Limb (tissue), 2 donors: ENCODE results near the gene RCHY1.
"Not testable (repeated sequence)": the region's sequence is repeated elsewhere in the genome, so short reads cannot be mapped to it uniquely, and the experiment has no call there.

Source experiments
- DNase-seq, 2 donors: peaks; one replicate each; pipeline ENCODE4 v3.0.0-alpha.2; 2016; ENCODE audit errors: extremely low spot score in 2 of 2

Gene RCHY1

DNA sequence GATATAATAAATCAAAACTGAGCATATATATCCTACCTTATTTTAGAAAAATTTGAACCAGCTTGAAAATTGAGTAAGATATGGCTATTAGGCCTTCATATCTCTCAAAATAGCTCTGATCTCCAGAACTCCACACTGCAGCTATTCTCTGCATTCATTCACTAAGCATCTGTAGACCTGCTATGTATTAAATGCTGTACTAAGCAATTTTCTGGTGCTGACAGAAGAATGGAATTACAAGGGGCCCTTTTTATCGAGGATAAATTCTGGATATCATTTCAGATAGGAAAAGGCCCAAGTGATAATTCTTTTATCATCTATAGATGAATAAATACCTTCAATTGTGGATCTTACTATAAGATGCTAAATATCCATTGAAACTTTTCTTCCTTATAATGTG, 1.9 kb upstream of the RCHY1 start:
- no peak for DNase-seq

DNA sequence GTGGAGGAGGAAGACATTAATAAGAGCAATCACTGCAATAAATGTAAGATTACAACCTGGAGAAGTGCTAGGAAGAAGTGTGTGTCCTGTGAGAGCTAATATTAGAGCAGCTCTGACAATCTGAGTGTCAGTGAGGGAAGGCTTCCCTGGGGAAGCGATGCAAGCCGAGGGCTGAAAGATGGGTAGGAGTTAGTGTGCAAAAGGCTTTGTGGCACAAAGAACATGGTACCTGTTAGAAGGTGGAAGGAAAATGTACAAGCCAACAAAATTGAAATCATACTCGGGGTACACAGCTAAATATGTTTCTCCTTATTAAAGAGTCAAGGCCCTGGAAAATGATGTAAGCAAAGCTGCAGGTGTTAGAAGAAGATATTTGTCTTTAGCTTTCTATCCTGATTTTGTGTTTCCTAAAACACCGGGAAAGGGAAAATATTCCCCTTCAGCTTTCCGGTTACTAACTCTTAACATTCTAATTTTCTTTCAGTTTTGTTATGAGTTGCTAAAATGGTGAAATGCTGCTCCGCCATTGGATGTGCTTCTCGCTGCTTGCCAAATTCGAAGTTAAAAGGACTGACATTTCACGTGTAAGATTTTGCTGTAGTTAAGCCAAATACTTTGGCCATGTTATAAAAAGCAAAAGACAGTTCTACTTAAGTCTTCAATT, 878 bp upstream of the RCHY1 start:
- no peak for DNase-seq

DNA sequence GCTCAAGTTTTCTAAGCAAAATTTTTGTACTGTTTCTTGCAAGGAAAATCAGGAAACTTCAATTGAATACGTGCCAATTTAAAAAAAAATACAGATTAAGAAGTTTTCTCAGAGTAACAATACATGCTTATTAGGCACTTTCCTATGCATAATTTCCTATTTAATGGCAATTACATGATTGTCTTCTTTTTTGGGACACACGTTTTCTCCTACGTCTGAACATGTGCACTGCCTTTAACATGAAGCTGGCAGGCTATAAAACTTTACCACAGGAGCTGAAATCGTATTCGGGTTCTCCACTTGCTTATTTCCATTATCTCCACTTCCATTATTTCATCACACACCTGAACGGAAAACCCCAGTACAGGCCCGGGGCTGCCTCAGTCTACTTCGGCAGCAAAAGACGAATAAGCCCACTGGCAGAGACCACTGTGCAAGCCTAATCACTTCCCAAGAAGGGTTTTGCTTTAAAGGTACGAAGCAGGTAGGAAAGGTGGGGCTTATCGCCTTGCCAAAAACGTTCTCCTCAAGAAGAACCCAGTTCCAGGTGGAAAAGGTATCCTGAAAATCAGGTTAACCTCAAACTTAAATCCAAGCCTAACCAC, 575 bp downstream of the RCHY1 start:
- DNase-seq, result no peak

DNA sequence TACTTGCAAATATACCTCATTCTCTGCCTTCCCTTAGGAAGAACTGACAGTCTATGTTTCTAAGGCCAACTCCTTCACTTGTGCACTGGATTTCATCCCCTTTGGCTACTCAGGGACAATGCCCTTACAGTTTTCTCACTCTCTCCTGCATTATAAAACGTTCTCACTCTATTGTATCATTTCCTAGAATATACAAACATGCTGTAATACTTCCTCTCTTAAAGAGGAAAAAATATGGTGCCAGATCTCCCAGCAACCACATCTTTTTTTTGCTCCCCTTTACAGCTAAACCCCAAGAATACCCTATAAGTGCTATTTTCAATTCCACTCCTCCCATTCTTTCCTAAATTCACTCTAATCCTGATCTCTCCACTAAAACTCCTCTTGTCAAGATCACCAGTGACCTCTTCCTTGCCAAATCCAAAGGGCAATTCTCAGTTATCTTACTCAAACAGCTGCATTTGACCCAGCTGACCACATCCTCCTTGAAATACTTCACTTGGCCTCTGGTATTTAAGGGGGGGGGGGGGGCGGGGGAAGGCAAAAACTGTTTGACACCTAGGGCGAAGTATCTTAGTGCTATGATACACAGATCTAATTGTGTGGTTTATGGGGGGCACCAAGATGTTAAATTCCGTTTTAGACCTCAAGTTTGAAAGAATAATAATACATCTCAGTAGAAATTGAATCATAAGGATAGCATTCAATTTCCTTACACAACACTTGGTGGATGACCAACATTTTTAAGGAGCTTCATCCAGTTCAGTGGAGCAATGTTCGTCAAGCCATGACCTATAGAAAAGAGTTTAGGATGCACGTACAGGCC, 1.6 kb downstream of the RCHY1 start:
- no peak for DNase-seq

DNA sequence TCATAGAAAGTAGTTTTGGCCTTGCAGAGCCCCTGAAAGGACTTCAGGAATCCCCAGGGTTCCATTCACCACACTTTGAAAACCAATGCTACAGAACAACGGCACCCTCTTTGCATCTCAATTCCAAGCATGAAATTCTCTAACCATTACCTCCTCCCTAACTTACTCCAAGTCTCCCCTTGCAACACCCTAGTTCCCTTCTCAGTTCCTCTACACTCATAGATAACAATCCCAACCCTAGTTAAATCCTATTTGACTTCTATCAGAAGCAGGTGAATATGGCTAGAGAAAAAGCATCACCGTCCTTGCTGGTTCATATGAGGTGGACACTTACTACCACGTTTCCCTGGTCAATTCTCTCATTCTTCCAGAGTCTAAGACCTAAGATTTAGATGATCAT, 2.4 kb downstream of the RCHY1 start:
- no peak for DNase-seq

DNA sequence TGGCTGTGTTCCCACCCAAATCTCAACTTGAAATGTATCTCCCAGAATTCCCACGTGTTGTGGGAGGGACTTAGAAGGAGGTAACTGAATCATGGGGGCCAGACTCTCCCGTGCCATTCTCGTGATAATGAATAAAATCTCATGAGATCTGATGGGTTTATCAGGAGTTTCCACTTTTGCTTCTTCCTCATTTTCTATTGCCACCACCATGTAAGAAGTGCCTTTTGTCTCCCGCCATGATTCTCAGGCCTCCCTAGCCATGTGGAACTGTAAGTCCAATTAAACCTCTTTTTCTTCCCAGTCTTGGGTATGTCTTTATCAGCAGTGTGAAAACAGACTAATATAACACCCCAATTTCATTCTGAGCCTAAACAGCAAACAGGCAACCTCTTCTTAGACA, 4.6 kb downstream of the RCHY1 start:
- not testable (repeated sequence) for DNase-seq

DNA sequence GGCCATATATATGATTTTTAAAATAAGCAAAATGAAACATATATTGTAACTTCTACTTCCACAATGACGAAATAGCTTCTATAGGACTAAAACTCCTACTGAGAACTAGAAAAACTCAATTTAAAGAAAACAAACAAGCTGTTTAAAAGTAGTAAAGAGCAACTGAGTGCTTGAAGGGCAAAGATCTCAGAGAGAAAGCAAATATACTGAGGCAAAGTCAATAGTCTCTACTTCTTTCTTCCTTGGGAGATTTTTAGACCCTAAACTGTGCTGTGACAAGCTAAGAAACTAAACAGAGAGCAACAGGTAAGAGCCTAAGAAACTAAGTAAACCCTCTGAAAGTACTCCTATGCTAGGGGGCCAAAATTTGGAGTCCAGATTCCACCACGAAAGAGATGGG, 8.6 kb downstream of the RCHY1 start:
- no peak for DNase-seq

DNA sequence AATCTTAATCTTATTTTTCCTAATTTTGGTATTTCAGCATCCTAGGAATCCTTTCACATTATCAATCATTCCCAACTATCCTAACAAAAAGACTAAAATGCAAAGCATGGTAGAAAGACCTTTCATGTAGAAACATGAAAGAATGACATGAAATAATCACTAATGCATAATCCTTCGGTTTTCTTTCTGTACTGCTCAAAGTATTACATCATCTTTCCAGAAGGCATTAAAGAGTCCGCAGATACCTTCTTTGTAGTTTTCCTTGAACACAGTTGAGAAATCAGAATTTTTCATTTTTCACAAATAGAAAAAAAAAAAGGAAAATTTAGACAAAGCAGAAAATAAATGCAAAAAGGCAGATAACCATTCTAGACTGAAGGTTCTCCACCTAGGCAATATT, 11.5 kb downstream of the RCHY1 start:
- DNase-seq, result no peak

DNA sequence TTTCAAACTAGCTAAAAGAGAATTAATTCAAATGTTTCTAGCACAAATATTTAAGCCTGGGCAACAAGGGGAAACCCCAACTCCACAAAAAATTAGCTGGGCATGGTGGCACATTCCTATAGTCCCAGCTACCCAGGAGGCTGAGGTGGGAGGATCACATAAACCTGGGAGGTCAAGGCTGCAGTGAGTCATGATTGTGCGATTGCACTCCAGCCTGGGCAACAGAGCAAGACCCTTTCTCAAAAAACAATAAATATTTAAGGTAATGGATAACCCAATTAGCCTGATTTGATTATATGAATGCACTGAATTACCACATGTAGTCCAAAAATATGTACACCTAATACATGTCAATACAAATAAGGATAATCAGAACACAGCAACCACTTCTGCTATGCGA, 14.3 kb downstream of the RCHY1 start:
- DNase-seq, result no peak

DNA sequence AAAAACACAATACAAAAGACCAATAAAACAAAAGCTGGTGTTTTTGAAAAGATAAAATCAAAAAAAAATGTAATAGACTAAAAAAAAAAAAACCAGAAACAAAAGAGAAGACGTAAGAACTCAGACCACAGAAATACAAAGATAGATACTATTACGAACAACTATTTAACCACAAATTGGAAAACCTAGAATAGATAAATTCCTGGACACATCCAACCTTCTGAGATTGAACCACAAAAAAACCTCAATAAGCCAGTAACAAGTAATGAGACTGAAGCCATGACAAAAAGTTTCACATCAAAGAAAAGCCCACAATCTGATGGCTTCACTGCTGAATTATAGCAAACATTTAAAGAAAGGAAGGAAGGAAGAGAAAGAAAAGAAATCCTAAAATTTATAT, 16.2 kb downstream of the RCHY1 start:
- DNase-seq, result no peak

DNA sequence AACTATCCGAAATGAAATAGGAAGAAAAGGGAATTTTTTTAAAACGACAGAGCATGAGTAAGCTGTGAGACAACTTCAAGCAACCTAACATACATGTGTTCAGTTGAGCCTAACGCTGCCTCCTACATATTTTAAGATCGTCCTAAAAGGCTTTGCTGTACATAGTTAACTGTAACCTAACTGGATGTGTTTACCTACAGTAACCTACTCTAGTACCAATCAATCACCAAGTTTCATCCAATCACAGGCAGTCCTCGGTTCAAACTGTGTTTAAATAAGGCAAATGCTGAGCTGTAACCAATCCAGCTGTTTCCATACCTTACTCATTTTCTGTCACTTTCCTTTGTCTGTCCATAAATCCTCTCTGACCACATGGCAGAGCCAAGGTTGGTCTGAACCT, 17.1 kb downstream of the RCHY1 start:
- DNase-seq, result no peak

DNA sequence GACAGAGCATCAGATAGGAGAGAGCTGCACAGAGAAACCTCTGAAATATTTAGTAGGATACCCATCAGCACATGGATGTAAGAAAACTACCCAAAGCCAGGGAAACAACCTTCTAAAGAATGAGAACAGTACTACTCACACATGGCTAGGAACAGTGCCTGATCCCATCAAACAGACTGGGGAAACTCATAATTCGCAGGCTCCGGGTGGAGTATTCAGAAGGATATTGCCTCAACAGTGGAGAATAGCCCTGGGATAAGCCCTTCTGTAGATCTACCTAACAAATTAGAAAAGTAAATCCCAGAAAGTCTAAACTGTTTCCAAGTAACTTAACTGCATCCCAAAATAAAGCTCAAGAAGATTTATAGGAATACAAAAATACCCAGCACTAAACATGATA, 17.8 kb downstream of the RCHY1 start:
- DNase-seq, result no peak

DNA sequence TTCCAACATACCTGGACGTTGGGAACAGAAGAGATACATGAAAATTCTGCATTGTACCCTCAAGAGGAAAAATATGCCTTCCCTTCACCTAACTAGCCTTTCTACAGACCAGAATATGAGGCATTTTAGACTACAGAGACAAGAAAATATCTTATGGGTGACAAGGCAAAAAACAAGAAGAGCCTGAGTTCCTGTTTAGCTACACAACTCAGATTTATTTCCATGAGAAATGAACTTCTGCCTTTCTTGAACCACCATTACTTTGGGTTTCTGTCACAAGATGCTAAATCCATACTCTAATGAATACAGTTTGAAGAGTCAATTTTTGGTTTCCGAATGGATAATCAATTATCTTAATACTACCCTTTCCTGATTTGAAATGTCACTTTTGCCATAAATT, 18.7 kb downstream of the RCHY1 start:
- DNase-seq, result no peak

DNA sequence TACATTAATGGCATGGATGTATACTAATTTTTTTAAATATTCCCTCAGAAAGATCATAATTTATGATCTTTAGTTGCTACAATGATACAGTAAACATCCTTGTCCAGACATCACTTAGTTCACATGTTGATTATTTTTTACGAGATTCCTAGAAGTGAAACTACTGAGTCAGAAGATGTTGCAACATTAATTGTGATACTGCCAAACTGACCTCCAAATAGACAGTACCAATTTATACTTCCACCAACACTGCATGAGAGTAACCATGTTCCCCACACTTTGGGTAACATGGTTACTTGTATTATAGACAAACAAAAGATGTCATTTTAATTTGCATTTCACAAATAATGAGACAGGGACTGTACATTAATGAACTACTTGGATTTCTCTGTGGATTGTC, 19.6 kb downstream of the RCHY1 start:
- no peak for DNase-seq

DNA sequence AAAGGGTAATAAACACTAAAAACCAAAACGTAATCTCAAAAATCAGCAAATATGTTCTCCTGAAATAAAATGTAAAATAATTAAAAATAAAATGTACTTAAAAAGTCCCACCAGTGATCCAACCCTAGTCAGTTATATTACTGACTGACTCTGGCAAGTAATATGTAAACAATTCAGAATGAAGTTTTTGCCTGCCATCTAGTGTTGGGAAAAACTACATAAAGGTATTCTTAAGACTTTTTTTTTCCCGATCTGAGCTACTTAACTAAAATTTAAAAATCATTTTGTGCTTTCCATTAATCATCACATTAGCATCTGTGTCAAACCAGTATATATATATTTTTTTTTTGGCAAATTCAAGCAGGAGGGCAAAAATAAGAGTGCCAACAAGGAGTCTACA, 24.0 kb downstream of the RCHY1 start:
- peak in 1 of 2 donors; percentile 39 for DNase-seq

DNA sequence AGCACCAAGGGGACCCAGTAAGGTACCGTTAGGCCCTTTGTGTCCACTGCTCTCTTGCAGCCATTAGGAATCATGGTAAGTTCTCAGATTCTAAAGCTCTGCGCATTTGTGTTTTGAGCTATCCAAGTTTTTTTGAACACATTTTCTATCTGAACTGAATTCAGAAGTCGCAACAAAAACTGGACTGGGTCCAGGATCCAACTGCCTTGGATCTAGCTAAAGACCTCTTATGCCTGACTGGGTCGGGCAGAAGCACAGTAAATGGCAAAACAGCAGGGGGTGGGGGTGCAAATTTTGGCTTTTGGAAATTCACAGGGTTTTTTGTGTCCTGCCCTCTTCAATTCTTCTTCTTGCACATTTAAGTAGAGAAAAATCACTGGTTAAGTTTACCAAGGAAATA, 30.0 kb downstream of the RCHY1 start:
- DNase-seq, result no peak

DNA sequence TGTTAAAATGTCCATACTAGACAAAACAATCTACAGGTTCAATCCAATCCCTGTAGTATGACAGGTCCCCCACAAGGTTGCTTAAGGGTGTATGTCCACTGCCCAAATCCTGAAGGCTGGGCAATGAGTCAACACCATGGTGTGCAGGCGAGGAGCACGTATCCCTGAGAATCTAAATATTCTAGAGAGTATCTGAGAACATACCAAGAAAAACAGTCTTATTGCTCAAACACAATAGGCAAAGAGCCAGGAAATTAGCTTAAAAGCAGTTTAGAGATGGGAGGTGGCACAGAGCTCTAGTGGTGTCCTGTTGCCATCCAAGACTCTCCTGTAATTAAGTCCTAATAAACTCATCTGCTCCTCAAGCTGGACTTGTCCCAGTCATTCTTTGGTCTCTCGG, 37.0 kb downstream of the RCHY1 start:
- no peak for DNase-seq

DNA sequence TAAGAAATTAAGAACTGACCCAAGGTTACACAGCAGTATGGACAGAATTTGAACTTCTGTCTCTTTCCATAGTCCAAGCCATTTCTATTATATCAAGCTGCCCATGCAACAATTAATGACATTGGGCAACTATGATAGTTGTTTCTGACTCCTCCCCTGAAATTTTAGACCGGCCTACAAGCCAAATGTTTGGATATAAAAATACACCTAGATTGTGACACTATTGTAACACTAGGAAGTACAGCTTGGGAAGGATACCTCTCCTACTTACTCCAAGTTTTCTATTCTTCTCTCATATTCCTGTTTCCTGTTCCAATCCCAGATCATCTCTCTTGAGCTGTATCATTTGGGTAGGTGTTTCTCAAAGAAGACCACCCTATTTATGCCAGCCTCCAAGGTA, 43.5 kb downstream of the RCHY1 start:
- DNase-seq, result no peak

DNA sequence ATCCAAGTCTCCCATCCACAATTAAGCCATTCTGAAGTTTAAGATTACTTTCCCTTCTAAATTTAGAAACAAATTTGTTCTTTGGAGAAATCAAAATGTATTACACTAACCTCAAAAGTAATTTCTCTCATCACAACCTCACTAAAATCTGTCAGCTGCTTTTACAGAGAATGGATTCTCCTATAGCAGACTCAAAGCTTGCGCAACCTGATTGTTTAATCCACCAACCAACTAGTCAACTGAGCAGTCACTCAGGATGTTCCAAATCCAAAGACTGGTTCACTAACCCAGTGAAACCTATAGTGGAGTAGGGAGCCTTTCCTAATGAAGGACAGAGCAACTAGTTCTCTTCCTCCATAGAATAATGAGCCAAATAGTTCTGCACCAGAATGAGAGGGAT, 44.3 kb downstream of the RCHY1 start:
- no peak for DNase-seq

DNA sequence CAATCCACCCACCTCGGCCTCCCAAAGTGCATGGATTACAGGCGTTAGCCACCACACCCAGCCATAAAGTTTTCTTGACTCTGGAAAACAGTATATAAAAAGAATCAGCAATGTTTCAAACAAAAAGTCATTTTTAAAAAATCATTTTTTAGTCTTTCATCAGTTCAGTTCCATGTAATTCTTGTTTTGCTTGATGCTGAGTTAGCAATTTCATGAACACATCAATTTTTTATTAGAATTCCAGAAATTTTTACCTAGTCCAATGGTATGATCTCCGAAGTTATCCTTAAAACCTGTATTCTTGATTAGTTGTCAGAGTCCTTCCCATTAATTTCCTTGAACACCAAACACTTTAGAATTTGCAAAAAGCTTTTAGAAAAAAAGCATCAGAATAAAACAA, 56.8 kb downstream of the RCHY1 start:
- no peak for DNase-seq

DNA sequence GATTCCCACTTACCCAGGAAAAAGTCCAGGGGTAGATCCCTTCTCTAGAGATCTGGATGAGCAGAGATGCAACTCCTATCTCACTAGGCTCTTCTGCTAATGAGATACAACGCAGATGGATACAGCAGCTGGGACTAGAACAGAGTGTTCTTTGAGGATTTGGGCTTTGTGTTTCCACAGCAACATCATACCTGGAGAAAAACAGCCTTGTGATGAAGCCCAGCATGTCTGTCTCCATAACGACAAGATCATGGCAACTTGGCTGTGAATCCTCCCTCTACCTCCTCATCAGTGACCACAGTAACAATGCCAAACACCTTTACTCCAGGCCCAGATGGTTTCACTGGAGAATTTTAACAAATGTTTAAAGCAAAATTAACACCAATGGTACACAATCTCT, 80.1 kb downstream of the RCHY1 start:
- no peak for DNase-seq

DNA sequence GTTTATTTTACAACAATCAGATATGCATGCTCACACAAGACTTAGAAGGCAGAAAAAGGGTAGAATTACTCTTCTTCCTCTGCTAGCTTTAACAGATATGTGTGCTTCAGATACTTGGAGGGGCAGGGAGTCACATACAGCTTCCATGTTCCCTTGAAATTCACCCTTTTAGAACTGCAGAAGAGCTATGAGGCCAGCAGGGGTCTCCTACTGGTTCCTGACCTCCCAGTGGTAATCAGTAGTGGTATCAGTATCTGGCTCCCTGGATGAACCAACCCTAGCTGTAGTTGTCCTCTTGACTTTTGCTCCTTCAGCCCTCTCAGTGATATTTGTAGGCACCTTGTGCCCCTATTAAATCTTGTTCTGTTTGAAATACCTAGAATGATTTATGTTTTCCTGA, 81.5 kb downstream of the RCHY1 start:
- DNase-seq, result no peak

DNA sequence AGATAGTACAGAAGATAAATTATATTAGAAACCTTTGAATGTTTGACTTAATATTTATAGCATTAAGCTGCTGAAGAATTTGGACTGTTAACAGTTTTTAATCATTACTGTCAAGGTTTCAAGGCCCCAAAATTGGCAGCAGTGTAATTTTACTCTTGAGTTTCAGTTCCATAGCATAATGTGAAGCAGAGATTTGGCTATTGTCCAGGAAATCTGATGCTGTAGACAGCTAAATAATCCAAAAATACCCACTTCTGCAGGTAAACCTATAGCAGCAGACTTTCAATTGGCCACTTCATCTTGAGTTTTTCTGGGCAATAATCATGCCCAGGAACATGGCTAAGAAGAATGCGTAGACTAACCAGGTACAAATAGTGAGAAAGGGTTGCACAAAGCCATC, 85.0 kb downstream of the RCHY1 start:
- DNase-seq, result no peak
